GM12878 (cell line): Measurements from ENCODE around the gene TMUB1.

Source experiments
- EZH2 ChIP-seq: IDR thresholded peaks from 2 replicates; pipeline ENCODE4 v1.6.1; 2012; ENCODE audit warnings: low read depth, mild to moderate bottlenecking, control low read depth, inconsistent platforms, low read length, borderline replicate concordance; ENCODE audit not compliant: control insufficient read depth
- HDAC6 ChIP-seq: fragments of 200-600 bp; sonication (generic); IDR thresholded peaks from one replicate; pipeline ENCODE4 v1.8.0; 2017; ENCODE audit warnings: antibody characterized with exemption; ENCODE audit not compliant: unreplicated experiment
- POLR2A ChIP-seq: IDR thresholded peaks from 2 replicates; pipeline ENCODE4 v1.6.1; 2011; ENCODE audit warnings: low read depth, mild to moderate bottlenecking, low read length
- TF ChIP-seq, protein P1 (sequence below), 3 experiments: IDR thresholded peaks in 2 of 3; conservative IDR thresholded peaks in 1 of 3; 2 replicates each; pipeline ENCODE4 v1.5.1; 2011; ENCODE audit warnings: low read depth in 3 of 3, low read length in 3 of 3, mild to moderate bottlenecking in 3 of 3, control low read depth in 2 of 3, moderate library complexity in 2 of 3, inconsistent platforms in 1 of 3, mixed read lengths in 1 of 3; ENCODE audit not compliant: control insufficient read depth in 2 of 3, insufficient read depth in 1 of 3; ENCODE audit errors: extremely low read depth in 1 of 3

- TF ChIP-seq HDAC6: no peak
- TF ChIP-seq, protein P1, sequence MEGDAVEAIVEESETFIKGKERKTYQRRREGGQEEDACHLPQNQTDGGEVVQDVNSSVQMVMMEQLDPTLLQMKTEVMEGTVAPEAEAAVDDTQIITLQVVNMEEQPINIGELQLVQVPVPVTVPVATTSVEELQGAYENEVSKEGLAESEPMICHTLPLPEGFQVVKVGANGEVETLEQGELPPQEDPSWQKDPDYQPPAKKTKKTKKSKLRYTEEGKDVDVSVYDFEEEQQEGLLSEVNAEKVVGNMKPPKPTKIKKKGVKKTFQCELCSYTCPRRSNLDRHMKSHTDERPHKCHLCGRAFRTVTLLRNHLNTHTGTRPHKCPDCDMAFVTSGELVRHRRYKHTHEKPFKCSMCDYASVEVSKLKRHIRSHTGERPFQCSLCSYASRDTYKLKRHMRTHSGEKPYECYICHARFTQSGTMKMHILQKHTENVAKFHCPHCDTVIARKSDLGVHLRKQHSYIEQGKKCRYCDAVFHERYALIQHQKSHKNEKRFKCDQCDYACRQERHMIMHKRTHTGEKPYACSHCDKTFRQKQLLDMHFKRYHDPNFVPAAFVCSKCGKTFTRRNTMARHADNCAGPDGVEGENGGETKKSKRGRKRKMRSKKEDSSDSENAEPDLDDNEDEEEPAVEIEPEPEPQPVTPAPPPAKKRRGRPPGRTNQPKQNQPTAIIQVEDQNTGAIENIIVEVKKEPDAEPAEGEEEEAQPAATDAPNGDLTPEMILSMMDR (IDR thresholded peaks at IDR 0.05 in 2 of 3, conservative IDR thresholded peaks at IDR 0.05 in 1 of 3; ENCODE audit: control insufficient read depth in 2 of 3, extremely low read depth in 1 of 3, insufficient read depth in 1 of 3, low read depth in 3 of 3, low read length in 3 of 3): no peak
- TF ChIP-seq EZH2: no peak
- TF ChIP-seq POLR2A: no peak
Observed at GRCh38 chr7:151125846-151126481, 42.7 kb upstream of the TMUB1 start.
